ENCODE results near the gene PLXNA2. TPM values are rescaled to one million over a fixed set of nuclear protein-coding genes. Genes with fewer than 3 reads are reported as not detected.

PLXNA2 gene
- total and polyA plus RNA-seq, 2 of the 4 experiments (the other 2 are of a cell fraction): 0.72 to 1.1 TPM

DNA sequence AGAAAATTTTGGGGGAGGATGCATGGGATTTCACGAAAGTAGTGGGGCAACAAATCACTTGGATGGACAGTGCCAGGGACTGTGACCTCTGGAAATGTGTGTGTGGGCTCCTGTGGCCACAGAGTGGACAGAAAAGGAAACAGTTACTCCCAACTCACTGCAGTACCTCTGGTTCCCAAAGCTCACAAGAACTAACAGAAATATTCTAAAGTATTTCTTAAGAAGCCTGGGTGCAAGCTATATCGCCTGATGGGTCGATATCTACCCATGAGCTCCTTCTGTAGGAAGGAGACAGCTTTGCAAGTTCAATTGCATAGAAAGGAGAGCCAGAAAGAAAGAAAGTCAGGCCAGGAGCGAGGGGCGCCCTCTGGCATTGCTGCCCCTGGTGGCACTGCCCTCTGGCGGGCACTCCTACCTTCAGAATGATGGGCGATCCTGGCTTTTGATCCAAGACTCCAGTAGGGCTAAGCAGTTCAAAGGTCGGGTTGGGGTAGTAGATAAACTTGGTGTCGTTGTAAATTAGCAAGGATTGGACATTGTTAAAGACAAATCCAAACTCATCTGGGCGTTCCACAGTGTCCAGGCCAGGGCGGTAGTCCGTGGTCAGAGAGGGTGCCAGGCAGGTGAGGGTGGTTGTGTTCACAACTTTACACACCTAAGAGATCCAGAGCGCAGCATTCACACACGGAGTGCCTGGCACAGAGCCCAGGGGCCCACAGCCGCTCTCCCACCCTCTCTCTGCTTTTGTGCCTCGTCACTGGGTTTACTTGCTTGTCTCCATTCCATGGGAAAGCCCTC lies 198.5 kb downstream of the PLXNA2 start:
- ChIA-PET POLR2A (ENCODE audit: unreplicated experiment) (no interaction called here), CTCF (no interaction called here)
- H3K23ac ChIP-seq (ENCODE audit: low read depth, low read length): no peak overlapping the region
- no peak overlapping the region for H3K9ac ChIP-seq (ENCODE audit: low read depth, low read length)
- no peaks in the 10 kb centered on the region for H4K20me1 ChIP-seq (ENCODE audit: insufficient read depth, low read length)
- no peak overlapping the region for H3K27ac ChIP-seq (ENCODE audit: insufficient read depth, low read length)
- no peak overlapping the region for H2AFZ ChIP-seq (replicated peaks; ENCODE audit: low read length, poor library complexity)
- no peak overlapping the region for H2AK9ac ChIP-seq (replicated peaks; ENCODE audit: low read depth, low read length, poor library complexity)
- H2BK20ac ChIP-seq (ENCODE audit: low read depth, low read length): no peak overlapping the region
- intact Hi-C loops (cut with micrococcal nuclease) (no loop called here), dilution Hi-C loops (cut with HindIII; ENCODE audit: low sequenced_read_pairs, unreplicated experiment) (no loop called here), in situ Hi-C loops (cut with MboI; ENCODE audit: low sequenced_read_pairs) (no loop called here)
- H3K9me1 ChIP-seq (ENCODE audit: insufficient read depth, low read length): 0 out of 2 replicates have a peak, but pooled peaks cover 3% of the 10 kb centered on the region
- no peak overlapping the region for H2BK15ac ChIP-seq (ENCODE audit: low read depth, low read length)
- no peak for TF ChIP-seq CEBPB (IDR thresholded peaks at IDR 0.05; ENCODE audit: low read depth, low read length)
- no peak for TF ChIP-seq MAFK (IDR thresholded peaks at IDR 0.05; ENCODE audit: low read depth, low read length)
- TF ChIP-seq POLR2A (IDR thresholded peaks at IDR 0.05; ENCODE audit: low read depth, low read length): no peak
- no peak for TF ChIP-seq MAZ (IDR thresholded peaks at IDR 0.05; ENCODE audit: borderline replicate concordance, low read depth, low read length)
- TF ChIP-seq BHLHE40 (IDR thresholded peaks at IDR 0.05; ENCODE audit: low read depth, low read length): no peak
- no peak for TF ChIP-seq RAD21 (IDR thresholded peaks at IDR 0.05; ENCODE audit: low read length)
- no peak for TF ChIP-seq RCOR1 (IDR thresholded peaks at IDR 0.05; ENCODE audit: insufficient replicate concordance, low read length)
- TF ChIP-seq CHD1 (IDR thresholded peaks at IDR 0.05; ENCODE audit: low read depth, low read length): no peak
- no peak overlapping the region for H3K56ac ChIP-seq (ENCODE audit: extremely low read depth, insufficient read depth, low read length)
- DNase-seq (no peak), ATAC-seq (ENCODE audit: low read depth) (no peak)
- no peak overlapping the region for H2BK120ac ChIP-seq (ENCODE audit: low read depth, low read length)
- H3K4me2 ChIP-seq (ENCODE audit: low read depth, low read length): no peak overlapping the region
- BruUV-seq (replicated peaks): no TSS peak
- H3K4me1 ChIP-seq (ENCODE audit: control insufficient read depth, insufficient read depth, low read length): peaks cover 8% of the 10 kb centered on the region
- no peak overlapping the region for H3K18ac ChIP-seq (ENCODE audit: low read depth, low read length)
- no peak overlapping the region for H3K14ac ChIP-seq (replicated peaks; ENCODE audit: low read depth, low read length)
- 80% methylated on average over 1 of the region's 16 CpGs; no CpG with 5 or more reads in 1 of the 2 experiments for WGBS, 2 experiments (ENCODE audit: extremely low coverage in 2 of 2, insufficient read length in 1 of 2)
- no peaks in the 10 kb centered on the region for H3K36me3 ChIP-seq (ENCODE audit: control insufficient read depth, insufficient read depth, low read length)
- H3K9me3 ChIP-seq (ENCODE audit: control insufficient read depth, insufficient read depth, low read length): no peaks in the 10 kb centered on the region
- no peak overlapping the region for H4K8ac ChIP-seq (ENCODE audit: low read depth in 2 of 2, low read length in 2 of 2)
- H3K4me3 ChIP-seq (ENCODE audit: insufficient read depth, low read depth, low read length): no peak overlapping the region
- no peak overlapping the region for H2AK5ac ChIP-seq (ENCODE audit: low read depth, low read length)
- H3K4ac ChIP-seq (ENCODE audit: low read depth, low read length): no peak overlapping the region
- no peaks in the 10 kb centered on the region for H3K27me3 ChIP-seq (ENCODE audit: control insufficient read depth, insufficient read depth, low read length)
- no peak overlapping the region for H4K5ac ChIP-seq (ENCODE audit: low read depth, low read length)
- no peak overlapping the region for H2BK5ac ChIP-seq (ENCODE audit: low read depth, low read length, poor library complexity, severe bottlenecking)
- H3K79me1 ChIP-seq (ENCODE audit: low read depth in 1 of 2, low read length in 2 of 2): no peaks in the 10 kb centered on the region
- no peak overlapping the region for H4K91ac ChIP-seq (ENCODE audit: insufficient read depth, low read depth, low read length)
